H9 (cell line): ENCODE data around the gene DAPK1. TPM values are rescaled to one million over a fixed set of nuclear protein-coding genes. Genes with fewer than 3 reads are reported as not detected.

ENCODE experiments used
- DNase-seq: peaks from one replicate; pipeline ENCODE4 v3.0.0-alpha.2; 2017
- H2AFZ ChIP-seq: one replicate; pipeline ENCODE4 v1.6.1; 2013; ENCODE audit warnings: mild to moderate bottlenecking, low read length, control low read depth, moderate library complexity
- H2AK5ac ChIP-seq: 2 replicates; pipeline ENCODE4 v1.6.1; 2013; ENCODE audit warnings: low read length, control low read depth, mixed read lengths; ENCODE audit not compliant: insufficient read length
- H2BK120ac ChIP-seq: one replicate; pipeline ENCODE4 v1.6.1; 2013; ENCODE audit warnings: low read depth, mild to moderate bottlenecking, low read length, control low read depth, inconsistent platforms; ENCODE audit not compliant: poor library complexity, severe bottlenecking
- H2BK12ac ChIP-seq: 2 replicates; pipeline ENCODE4 v1.6.1; 2013; ENCODE audit warnings: low read length, control low read depth, mixed read lengths, low read depth; ENCODE audit not compliant: insufficient read length
- H2BK15ac ChIP-seq: 2 replicates; pipeline ENCODE4 v1.6.1; 2013; ENCODE audit warnings: low read depth, low read length, control low read depth
- H2BK20ac ChIP-seq: one replicate; pipeline ENCODE4 v1.6.1; 2013; ENCODE audit warnings: low read depth, mild to moderate bottlenecking, low read length, control low read depth, inconsistent platforms; ENCODE audit not compliant: poor library complexity, severe bottlenecking
- H2BK5ac ChIP-seq: 2 replicates; pipeline ENCODE4 v1.6.1; 2013; ENCODE audit warnings: low read length, control low read depth, mixed read lengths; ENCODE audit not compliant: insufficient read length
- H3K14ac ChIP-seq: 2 replicates; pipeline ENCODE4 v1.6.1; 2013; ENCODE audit warnings: low read length, control low read depth; ENCODE audit not compliant: insufficient read depth
- H3K18ac ChIP-seq: 2 replicates; pipeline ENCODE4 v1.6.1; 2013; ENCODE audit warnings: low read depth, mild to moderate bottlenecking, mixed read lengths, low read length, control low read depth; ENCODE audit not compliant: insufficient read length
- H3K23ac ChIP-seq: 2 replicates; pipeline ENCODE4 v1.6.1; 2013; ENCODE audit warnings: low read length, control low read depth, mixed read lengths, low read depth; ENCODE audit not compliant: insufficient read length
- H3K23me2 ChIP-seq: 2 replicates; pipeline ENCODE4 v1.6.1; 2013; ENCODE audit warnings: low read depth, mild to moderate bottlenecking, mixed read lengths, low read length, control low read depth; ENCODE audit not compliant: insufficient read length, poor library complexity, severe bottlenecking
- H3K27ac ChIP-seq: 2 replicates; pipeline ENCODE4 v1.5.1; 2013; ENCODE audit warnings: low read length, control low read depth, mixed read lengths, low read depth; ENCODE audit not compliant: insufficient read length
- H3K27me3 ChIP-seq: 2 replicates; pipeline ENCODE4 v1.6.1; 2013; ENCODE audit warnings: low read length, control low read depth, inconsistent platforms; ENCODE audit not compliant: insufficient read depth
- H3K4ac ChIP-seq: 2 replicates; pipeline ENCODE4 v1.6.1; 2013; ENCODE audit warnings: low read depth, mild to moderate bottlenecking, control low read depth, inconsistent platforms, low read length, moderate library complexity
- H3K4me1 ChIP-seq: 2 replicates; pipeline ENCODE4 v1.6.1; 2013; ENCODE audit warnings: low read length, control low read depth, inconsistent platforms; ENCODE audit not compliant: insufficient read depth
- H3K4me2 ChIP-seq: 2 replicates; pipeline ENCODE4 v1.6.1; 2013; ENCODE audit warnings: low read length, control low read depth, mixed read lengths; ENCODE audit not compliant: insufficient read length, insufficient read depth
- H3K56ac ChIP-seq: 2 replicates; pipeline ENCODE4 v1.6.1; 2013; ENCODE audit warnings: low read depth, mild to moderate bottlenecking, mixed read lengths, low read length, control low read depth; ENCODE audit not compliant: insufficient read length
- H3K79me1 ChIP-seq: 2 replicates; pipeline ENCODE4 v1.6.1; 2013; ENCODE audit warnings: low read depth, mild to moderate bottlenecking, moderate library complexity, low read length, control low read depth, inconsistent platforms; ENCODE audit not compliant: insufficient read depth, poor library complexity, severe bottlenecking
- H3K79me2 ChIP-seq: 2 replicates; pipeline ENCODE4 v1.6.1; 2013; ENCODE audit warnings: low read length, control low read depth, inconsistent platforms; ENCODE audit not compliant: insufficient read depth
- H3K9ac ChIP-seq: 2 replicates; pipeline ENCODE4 v1.6.1; 2013; ENCODE audit warnings: low read length, control low read depth, mixed read lengths; ENCODE audit not compliant: insufficient read length; ENCODE audit errors: extremely low read depth
- H3K9me3 ChIP-seq: one replicate; pipeline ENCODE4 v1.6.1; 2013; ENCODE audit warnings: low read depth, low read length, inconsistent platforms; ENCODE audit not compliant: control insufficient read depth
- H3T11ph ChIP-seq: one replicate; pipeline ENCODE4 v1.6.1; 2013; ENCODE audit warnings: mild to moderate bottlenecking, low read length, control low read depth, inconsistent platforms
- H4K20me1 ChIP-seq: one replicate; pipeline ENCODE4 v1.6.1; 2013; ENCODE audit not compliant: control insufficient read depth, insufficient read length, insufficient read depth
- H4K5ac ChIP-seq: 2 replicates; pipeline ENCODE4 v1.6.1; 2013; ENCODE audit warnings: low read depth, mild to moderate bottlenecking, mixed read lengths, low read length, control low read depth; ENCODE audit not compliant: insufficient read length
- H4K8ac ChIP-seq: replicated peaks from 2 replicates; pipeline ENCODE4 v1.6.1; 2013; ENCODE audit warnings: low read length, control low read depth, mixed read lengths, low read depth; ENCODE audit not compliant: insufficient read length
- H4K91ac ChIP-seq: 2 replicates; pipeline ENCODE4 v1.6.1; 2013; ENCODE audit warnings: low read depth, mild to moderate bottlenecking, moderate library complexity, mixed read lengths, low read length, control low read depth; ENCODE audit not compliant: insufficient read length
- H3K27ac Mint-ChIP-seq, 3 experiments: 2 replicates in 2 of 3; 3 replicates in 1 of 3; pipeline ENCODE4 v1.8.0; 2020 to 2021; ENCODE audit warnings: mixed read lengths in 3 of 3, mild to moderate bottlenecking in 1 of 3, moderate library complexity in 1 of 3
- H3K27me3 Mint-ChIP-seq: 2 replicates; pipeline ENCODE4 v1.8.0; 2021; ENCODE audit warnings: low read depth, mild to moderate bottlenecking, moderate library complexity, mixed read lengths
- H3K36me3 Mint-ChIP-seq, 3 experiments: 2 replicates in 2 of 3; 3 replicates in 1 of 3; pipeline ENCODE4 v1.8.0; 2020 to 2021; ENCODE audit warnings: low read depth in 3 of 3, mixed read lengths in 3 of 3; ENCODE audit not compliant: insufficient read depth in 1 of 3
- H3K4me1 Mint-ChIP-seq, 2 experiments: 2 replicates each; pipeline ENCODE4 v1.8.0; 2020; ENCODE audit warnings: mixed read lengths in 2 of 2
- H3K4me3 Mint-ChIP-seq, 2 experiments: 2 replicates in 1 of 2; 3 replicates in 1 of 2; pipeline ENCODE4 v1.8.0; 2020 to 2021; ENCODE audit warnings: mild to moderate bottlenecking in 2 of 2, mixed read lengths in 2 of 2, moderate library complexity in 1 of 2
- H3K9me3 Mint-ChIP-seq, 2 experiments: 2 replicates in 1 of 2; 3 replicates in 1 of 2; pipeline ENCODE4 v1.8.0; 2020; ENCODE audit warnings: mild to moderate bottlenecking in 2 of 2, mixed read lengths in 2 of 2, moderate library complexity in 1 of 2
- WGBS: extraction: QIAGEN DNeasy Blood & Tissue Kit; methylation state at CpG from one replicate; pipeline ENCODE4 v1.1.7; 2013; ENCODE audit warnings: missing lambda C conversion rate, low lambda C conversion rate, mixed read lengths; ENCODE audit not compliant: insufficient read length; ENCODE audit errors: extremely low coverage; 5-methylcytosine and 5-hydroxymethylcytosine counted together
- total RNA-seq: library from RNA; stranded (reverse); gene quantifications from 2 replicates; pipeline ENCODE4 v1.2.1, GENCODE V29; 2021
- TF ChIP-seq, protein P1 (sequence below): fragments of 200-600 bp; sonication (generic); conservative IDR thresholded peaks from 3 replicates; pipeline ENCODE4 v1.8.0; 2021; ENCODE audit warnings: antibody characterized with exemption, mild to moderate bottlenecking

Gene DAPK1
- total RNA-seq, 1 experiment from 2014 or later = 79.4 TPM

DNA sequence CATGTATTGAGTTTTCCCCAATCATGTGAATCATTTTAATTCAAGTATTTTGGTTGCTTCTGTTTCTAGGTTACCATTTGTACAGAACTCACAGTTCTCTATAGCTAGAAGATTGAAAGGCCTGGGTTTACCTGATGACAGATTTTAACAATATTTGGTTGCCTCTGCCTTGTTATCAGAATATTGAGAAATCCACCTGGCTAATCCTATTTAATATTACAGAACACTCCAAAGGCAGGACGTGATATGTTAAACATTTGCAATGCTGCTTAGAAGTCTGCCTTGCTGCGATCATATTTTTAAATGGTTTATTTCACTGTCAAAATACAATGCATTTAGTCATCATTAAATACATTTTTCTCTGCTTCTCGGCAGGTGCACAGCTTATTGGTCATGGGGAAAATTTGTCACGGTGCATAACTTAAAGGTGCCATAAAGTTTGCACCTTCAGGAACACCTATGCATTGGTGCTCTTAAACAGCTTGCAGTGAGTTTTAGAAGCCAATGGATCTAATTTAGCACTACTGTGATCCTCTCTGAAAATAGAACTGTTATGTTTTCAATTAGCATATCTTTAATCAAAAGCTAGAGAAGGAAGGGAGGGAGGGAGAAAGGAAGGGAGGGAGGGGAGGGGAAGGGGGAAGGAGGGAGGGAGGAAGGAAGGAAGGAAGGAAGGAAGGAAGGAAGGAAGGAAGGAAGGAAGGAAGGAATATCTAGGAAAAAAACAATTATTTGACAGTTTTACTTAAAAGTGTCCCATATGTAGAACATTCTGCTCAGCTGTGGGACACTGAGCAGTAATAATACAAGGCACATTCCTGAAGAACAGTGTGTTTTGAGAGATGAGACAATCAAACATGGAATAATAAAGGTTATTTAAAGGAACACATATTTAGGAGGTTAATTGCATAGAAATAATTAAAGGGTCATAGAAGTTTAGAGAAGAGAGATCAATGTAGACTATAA is 15.5 kb upstream of the DAPK1 start:
- Histone ChIP-seq H3K27ac (no peak overlapping the region), H4K91ac (no peak overlapping the region), H3K23ac (no peak overlapping the region), H3K79me1 (no peaks in the 10 kb centered on the region), H4K20me1 (no peaks in the 10 kb centered on the region), H3K9me3 (no peaks in the 10 kb centered on the region), H2BK12ac (no peak overlapping the region), H3K18ac (no peak overlapping the region), H3K56ac (no peak overlapping the region), H2BK5ac (no peak overlapping the region), H3K4ac (no peak overlapping the region), H3K79me2 (no peaks in the 10 kb centered on the region), H3T11ph (no peak overlapping the region), H4K5ac (no peak overlapping the region), H2AK5ac (no peak overlapping the region), H3K9ac (no peak overlapping the region), H3K4me2 (no peak overlapping the region), H3K4me1 (no peaks in the 10 kb centered on the region), H4K8ac (no peak overlapping the region), H2BK15ac (no peak overlapping the region), H3K14ac (no peak overlapping the region), H2BK120ac (no peak overlapping the region), H2BK20ac (no peak overlapping the region), H3K27me3 (no peaks in the 10 kb centered on the region), H2AFZ (no peak overlapping the region), H3K23me2 (no peaks in the 10 kb centered on the region)
- Mint-ChIP-seq H3K4me3 (no peak overlapping the region), H3K27ac (no peak overlapping the region), H3K27me3 (no peaks in the 10 kb centered on the region; the same call in 1 of the 2 replicates), H3K36me3 (no peaks in the 10 kb centered on the region), H3K9me3 (no peaks in the 10 kb centered on the region), H3K4me1 (peaks cover 0 to 4% of the 10 kb centered on the region in 2 experiments; a peak in 2 of 4 replicates)
- WGBS = no CpG with 5 or more reads among the region's 4 CpGs
- DNase-seq = no peak
- TF ChIP-seq, protein P1, sequence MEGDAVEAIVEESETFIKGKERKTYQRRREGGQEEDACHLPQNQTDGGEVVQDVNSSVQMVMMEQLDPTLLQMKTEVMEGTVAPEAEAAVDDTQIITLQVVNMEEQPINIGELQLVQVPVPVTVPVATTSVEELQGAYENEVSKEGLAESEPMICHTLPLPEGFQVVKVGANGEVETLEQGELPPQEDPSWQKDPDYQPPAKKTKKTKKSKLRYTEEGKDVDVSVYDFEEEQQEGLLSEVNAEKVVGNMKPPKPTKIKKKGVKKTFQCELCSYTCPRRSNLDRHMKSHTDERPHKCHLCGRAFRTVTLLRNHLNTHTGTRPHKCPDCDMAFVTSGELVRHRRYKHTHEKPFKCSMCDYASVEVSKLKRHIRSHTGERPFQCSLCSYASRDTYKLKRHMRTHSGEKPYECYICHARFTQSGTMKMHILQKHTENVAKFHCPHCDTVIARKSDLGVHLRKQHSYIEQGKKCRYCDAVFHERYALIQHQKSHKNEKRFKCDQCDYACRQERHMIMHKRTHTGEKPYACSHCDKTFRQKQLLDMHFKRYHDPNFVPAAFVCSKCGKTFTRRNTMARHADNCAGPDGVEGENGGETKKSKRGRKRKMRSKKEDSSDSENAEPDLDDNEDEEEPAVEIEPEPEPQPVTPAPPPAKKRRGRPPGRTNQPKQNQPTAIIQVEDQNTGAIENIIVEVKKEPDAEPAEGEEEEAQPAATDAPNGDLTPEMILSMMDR = no peak
